ENCODE results near the gene PLCH1. TPM values are rescaled to one million over a fixed set of nuclear protein-coding genes. Genes with fewer than 3 reads are reported as not detected.

Gene PLCH1
- total and polyA plus RNA-seq, 2 donors (not counting 1 experiment from before 2014, with no cell fraction given): 0.27 TPM; not detected in 1

DNA sequence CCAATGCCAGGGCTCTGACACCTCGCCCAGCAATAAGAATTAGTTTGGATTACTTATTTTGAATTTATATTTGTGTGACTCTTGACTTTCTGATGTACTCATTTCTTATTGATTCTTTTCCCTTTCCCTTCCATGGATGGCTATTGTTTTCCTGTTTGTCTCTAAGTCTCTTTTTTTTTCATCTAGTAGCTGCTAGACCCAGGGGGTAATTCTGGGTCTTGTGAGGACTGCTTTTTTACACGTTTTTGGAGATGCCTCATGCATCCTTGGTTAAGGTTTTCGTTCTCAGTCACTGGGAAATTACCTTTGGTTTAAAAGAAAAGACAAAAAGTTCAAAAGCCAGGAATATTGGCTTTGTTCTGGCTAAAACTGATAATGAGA lies 381.2 kb downstream of the PLCH1 start:
- H3K9me3 ChIP-seq (ENCODE audit: control extremely low read depth in 1 of 3, control insufficient read depth in 2 of 3, insufficient read depth in 1 of 3, low read length in 2 of 3): peaks cover 0 to 10% (median 9%) of the 10 kb centered on the region in 3 donors
- H3K79me2 ChIP-seq (ENCODE audit: control insufficient read depth, insufficient read depth, low read length): no peaks in the 10 kb centered on the region
- H2AFZ ChIP-seq (ENCODE audit: insufficient read depth, low read depth, low read length, poor library complexity, severe bottlenecking): no peak overlapping the region
- H4K20me1 ChIP-seq (ENCODE audit: control insufficient read depth, insufficient read depth, low read length, poor library complexity, severe bottlenecking): no peaks in the 10 kb centered on the region
- Mint-ChIP-seq H3K4me1 (peaks cover 6% of the 10 kb centered on the region), H3K9me3 (ENCODE audit: insufficient read depth) (peaks cover 7% of the 10 kb centered on the region), H3K27ac (no peak overlapping the region), H3K27me3 (no peaks in the 10 kb centered on the region), H3K4me3 (no peak overlapping the region)
- POLR2A ChIA-PET: no interaction called here
- ATAC-seq (ENCODE audit: low read depth) (no peak), DNase-seq (no peak)
- H3K4me1 ChIP-seq (ENCODE audit: control insufficient read depth in 2 of 2, insufficient read depth in 2 of 2, low read length in 2 of 2): no peaks in the 10 kb centered on the region
- no peak overlapping the region for H3K4me3 ChIP-seq (ENCODE audit: control extremely low read depth in 1 of 5, extremely low read depth in 1 of 5, insufficient read depth in 1 of 5, low read depth in 2 of 5, low read length in 4 of 5)
- no peak overlapping the region for H3K4me2 ChIP-seq (replicated peaks; ENCODE audit: low read depth, low read length, poor library complexity, severe bottlenecking)
- H3K36me3 ChIP-seq (replicated peaks in 1 of 2; ENCODE audit: control extremely low read depth in 1 of 2, control insufficient read depth in 1 of 2, extremely low read depth in 1 of 2, insufficient read depth in 2 of 2, low read length in 1 of 2): no peaks in the 10 kb centered on the region
- H3K9ac ChIP-seq (ENCODE audit: low read length): no peak overlapping the region
- no peak overlapping the region for H3K27ac ChIP-seq (ENCODE audit: low read length in 2 of 2)
- TF ChIP-seq EZH2 (IDR thresholded peaks at IDR 0.05; ENCODE audit: borderline replicate concordance, insufficient read depth, low read depth, low read length, poor library complexity, severe bottlenecking): no peak
- TF ChIP-seq, protein P1, sequence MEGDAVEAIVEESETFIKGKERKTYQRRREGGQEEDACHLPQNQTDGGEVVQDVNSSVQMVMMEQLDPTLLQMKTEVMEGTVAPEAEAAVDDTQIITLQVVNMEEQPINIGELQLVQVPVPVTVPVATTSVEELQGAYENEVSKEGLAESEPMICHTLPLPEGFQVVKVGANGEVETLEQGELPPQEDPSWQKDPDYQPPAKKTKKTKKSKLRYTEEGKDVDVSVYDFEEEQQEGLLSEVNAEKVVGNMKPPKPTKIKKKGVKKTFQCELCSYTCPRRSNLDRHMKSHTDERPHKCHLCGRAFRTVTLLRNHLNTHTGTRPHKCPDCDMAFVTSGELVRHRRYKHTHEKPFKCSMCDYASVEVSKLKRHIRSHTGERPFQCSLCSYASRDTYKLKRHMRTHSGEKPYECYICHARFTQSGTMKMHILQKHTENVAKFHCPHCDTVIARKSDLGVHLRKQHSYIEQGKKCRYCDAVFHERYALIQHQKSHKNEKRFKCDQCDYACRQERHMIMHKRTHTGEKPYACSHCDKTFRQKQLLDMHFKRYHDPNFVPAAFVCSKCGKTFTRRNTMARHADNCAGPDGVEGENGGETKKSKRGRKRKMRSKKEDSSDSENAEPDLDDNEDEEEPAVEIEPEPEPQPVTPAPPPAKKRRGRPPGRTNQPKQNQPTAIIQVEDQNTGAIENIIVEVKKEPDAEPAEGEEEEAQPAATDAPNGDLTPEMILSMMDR (IDR thresholded peaks at IDR 0.05): no peak
- intact Hi-C loops (cut with micrococcal nuclease): no loop called here
- WGBS (ENCODE audit: insufficient coverage): 51% methylated on average over 2 of the region's 3 CpGs
- CTCF ChIA-PET: interaction anchor here (1.0 kb wide), 1 partner anchor 10 kb away, joined by 4 read pairs; no protein-coding TSS in a partner anchor
- H3K27me3 ChIP-seq (replicated peaks in 1 of 4; ENCODE audit: control extremely low read depth in 1 of 4, control insufficient read depth in 3 of 4, insufficient read depth in 4 of 4, low read length in 3 of 4): no peaks in the 10 kb centered on the region

DNA sequence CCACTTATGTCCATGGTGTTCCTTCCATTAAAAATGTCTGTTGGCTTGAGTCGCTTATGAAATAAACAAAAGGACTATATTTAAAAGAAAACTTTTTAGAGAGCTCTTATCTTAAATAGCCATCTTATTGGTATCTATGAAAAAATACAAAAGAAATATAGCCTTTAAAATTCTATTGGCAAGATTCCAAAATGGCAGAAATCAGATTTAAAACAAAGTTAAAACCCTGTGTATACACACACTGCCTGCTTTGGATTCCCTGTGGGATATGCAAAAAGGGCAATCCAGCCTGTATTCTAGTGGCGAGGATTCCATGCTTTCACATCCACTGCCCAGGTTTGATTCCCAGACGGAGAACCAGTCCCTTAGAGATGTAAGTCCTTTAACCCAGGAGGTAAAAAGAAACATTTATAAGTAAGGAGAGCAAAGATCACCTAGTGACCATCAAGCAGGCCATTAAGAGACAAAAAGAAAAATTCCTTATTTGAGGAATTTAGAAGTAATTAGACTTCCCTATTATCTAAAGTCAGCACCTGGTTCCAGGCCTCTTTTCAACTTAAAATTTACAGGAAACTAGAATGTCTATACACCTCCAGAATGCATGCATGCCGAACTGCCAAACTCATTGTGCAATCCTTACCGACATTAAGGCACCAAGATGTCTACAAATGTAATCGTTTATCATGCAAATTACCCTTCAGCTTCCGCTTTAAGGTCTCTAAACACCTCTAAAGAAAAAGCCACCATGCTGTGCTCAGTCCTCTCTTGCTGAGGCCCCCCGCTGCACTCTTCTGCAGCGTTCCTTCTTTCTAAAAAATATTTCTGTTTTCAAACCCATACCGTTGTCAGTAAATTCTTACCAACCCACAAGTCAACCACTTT lies 381.8 kb downstream of the PLCH1 start:
- no peak overlapping the region for H3K27ac Mint-ChIP-seq
- CTCF ChIA-PET: interaction anchor here (1.0 kb wide), 1 partner anchor 9 kb away, joined by 4 read pairs; no protein-coding TSS in a partner anchor
- TF ChIP-seq, protein P1 (IDR thresholded peaks at IDR 0.05): no peak
- no peak for TF ChIP-seq EZH2 (IDR thresholded peaks at IDR 0.05; ENCODE audit: borderline replicate concordance, insufficient read depth, low read depth, low read length, poor library complexity, severe bottlenecking)
- intact Hi-C loops (cut with micrococcal nuclease): no loop called here
- H3K9me3 Mint-ChIP-seq (ENCODE audit: insufficient read depth): peaks cover 7% of the 10 kb centered on the region
- Histone ChIP-seq H3K36me3 (replicated peaks in 1 of 2; ENCODE audit: control extremely low read depth in 1 of 2, control insufficient read depth in 1 of 2, extremely low read depth in 1 of 2, insufficient read depth in 2 of 2, low read length in 1 of 2) (no peaks in the 10 kb centered on the region), H3K9ac (ENCODE audit: low read length) (no peak overlapping the region), H3K27ac (ENCODE audit: low read length in 2 of 2) (no peak overlapping the region), H3K27me3 (replicated peaks in 1 of 4; ENCODE audit: control extremely low read depth in 1 of 4, control insufficient read depth in 3 of 4, insufficient read depth in 4 of 4, low read length in 3 of 4) (no peaks in the 10 kb centered on the region), H4K20me1 (ENCODE audit: control insufficient read depth, insufficient read depth, low read length, poor library complexity, severe bottlenecking) (no peaks in the 10 kb centered on the region), H3K4me1 (ENCODE audit: control insufficient read depth in 2 of 2, insufficient read depth in 2 of 2, low read length in 2 of 2) (no peaks in the 10 kb centered on the region), H3K9me3 (ENCODE audit: control extremely low read depth in 1 of 3, control insufficient read depth in 2 of 3, insufficient read depth in 1 of 3, low read length in 2 of 3) (peaks cover 0 to 10% (median 9%) of the 10 kb centered on the region in 3 donors), H2AFZ (ENCODE audit: insufficient read depth, low read depth, low read length, poor library complexity, severe bottlenecking) (no peak overlapping the region), H3K4me2 (replicated peaks; ENCODE audit: low read depth, low read length, poor library complexity, severe bottlenecking) (no peak overlapping the region), H3K79me2 (ENCODE audit: control insufficient read depth, insufficient read depth, low read length) (no peaks in the 10 kb centered on the region), H3K4me3 (ENCODE audit: control extremely low read depth in 1 of 5, extremely low read depth in 1 of 5, insufficient read depth in 1 of 5, low read depth in 2 of 5, low read length in 4 of 5) (no peak overlapping the region)
- DNase-seq (no peak), ATAC-seq (ENCODE audit: low read depth) (no peak)
- 81% methylated on average over 6 of the region's 10 CpGs for WGBS (ENCODE audit: insufficient coverage)
- POLR2A ChIA-PET: no interaction called here
- no peak overlapping the region for H3K4me3 Mint-ChIP-seq
- peaks cover 3% of the 10 kb centered on the region for H3K4me1 Mint-ChIP-seq
- no peaks in the 10 kb centered on the region for H3K27me3 Mint-ChIP-seq

Data from B cell (primary cell).